GM12878 (cell line): ENCODE data around the gene RFC1. TPM values are rescaled to one million over a fixed set of nuclear protein-coding genes. Genes with fewer than 3 reads are reported as not detected.

ENCODE experiments used
- ATAC-seq: fragments of 200-7000 bp; cut with Tn5 transposase; 3 replicates; pipeline ENCODE4 v1.9.1; 2020; ENCODE audit warnings: mild to moderate bottlenecking, moderate library complexity
- BruUV-seq: library from RNA; stranded (reverse); fragments of 400-500 nt; replicated peaks from 2 replicates; lab custom pipeline; 2021; lab: Mats Ljungman, UMichigan
- CTCF ChIA-PET: fragments of 300-600 bp; sonication (Branson Sonifier 250); formaldehyde crosslinking; extraction: SDS; loops from one replicate; lab custom pipeline; 2021; ENCODE audit warnings: inconsistent platforms; lab: Yijun Ruan, JAX
- POLR2A ChIA-PET: fragments of 350-600 bp; formaldehyde crosslinking; extraction: SDS; loops from one replicate; lab custom pipeline; 2021; ENCODE audit warnings: inconsistent platforms; lab: Charles Lee
- RAD21 ChIA-PET: fragments of 300-600 bp; sonication (Branson Sonifier 250); formaldehyde crosslinking; loops from one replicate; lab custom pipeline; 2023; ENCODE audit warnings: antibody characterized with exemption; ENCODE audit not compliant: unreplicated experiment; lab: Charles Lee
- SMC1A ChIA-PET: fragments of 300-600 bp; sonication (Branson Sonifier 250); formaldehyde crosslinking; loops from one replicate; lab custom pipeline; 2023; ENCODE audit not compliant: unreplicated experiment, uncharacterized antibody; lab: Charles Lee
- DNase-seq: peaks from one replicate; pipeline ENCODE4 v3.0.0-alpha.2; 2011; ENCODE audit warnings: low read depth, low spot score
- FAIRE-seq: peaks from 3 replicates; lab custom pipeline; 2011; peaks lifted over from hg19 to GRCh38; lab: Jason Lieb, UNC
- H2AFZ ChIP-seq: 2 replicates; pipeline ENCODE4 v1.6.0; 2011; ENCODE audit warnings: low read depth, low read length, control low read depth; ENCODE audit not compliant: control insufficient read depth
- H3K27ac ChIP-seq: 2 replicates; pipeline ENCODE4 v1.5.1; 2011; ENCODE audit warnings: control low read depth; ENCODE audit not compliant: control insufficient read depth, insufficient read depth
- H3K27me3 ChIP-seq, 2 experiments: replicated peaks in 1 of 2; 2 replicates each; pipeline versions ENCODE4 v1.6.0 to v1.6.1; 2011; ENCODE audit warnings: low read length in 1 of 2; ENCODE audit not compliant: control insufficient read depth in 2 of 2, insufficient read depth in 2 of 2
- H3K36me3 ChIP-seq, 2 experiments: 2 replicates each; pipeline ENCODE4 v1.5.1; 2011; ENCODE audit warnings: low read length in 1 of 2; ENCODE audit not compliant: control insufficient read depth in 2 of 2, insufficient read depth in 2 of 2
- H3K4me1 ChIP-seq: 2 replicates; pipeline ENCODE4 v1.6.1; 2011; ENCODE audit warnings: mild to moderate bottlenecking, low read length, moderate library complexity, mixed read lengths; ENCODE audit not compliant: control insufficient read depth, insufficient read depth
- H3K4me2 ChIP-seq: 2 replicates; pipeline ENCODE4 v1.6.0; 2011; ENCODE audit warnings: control low read depth; ENCODE audit not compliant: control insufficient read depth, insufficient read depth
- H3K4me3 ChIP-seq: fragments of 200-600 bp; sonication (generic); 2 replicates; pipeline ENCODE4 v1.5.1; 2016
- H3K79me2 ChIP-seq: 2 replicates; pipeline ENCODE4 v1.6.0; 2011; ENCODE audit warnings: low read length; ENCODE audit not compliant: control insufficient read depth, insufficient read depth
- H3K9ac ChIP-seq: 2 replicates; pipeline ENCODE4 v1.8.0; 2011; ENCODE audit warnings: low read length, control low read depth, mixed read lengths; ENCODE audit not compliant: control insufficient read depth, insufficient read depth
- H3K9me3 ChIP-seq: replicated peaks from 3 replicates; pipeline ENCODE4 v1.5.1; 2011; ENCODE audit warnings: mild to moderate bottlenecking, low read length; ENCODE audit not compliant: control insufficient read depth, insufficient read depth
- H4K20me1 ChIP-seq: 2 replicates; pipeline ENCODE4 v1.6.0; 2011; ENCODE audit not compliant: control insufficient read depth, insufficient read depth
- CBX5 ChIP-seq: sonication (generic); IDR thresholded peaks from 2 replicates; pipeline ENCODE4 v1.6.1; 2016; ENCODE audit warnings: low read depth, moderate library complexity, mild to moderate bottlenecking, inconsistent platforms
- CHD4 ChIP-seq: fragments of 200-600 bp; sonication (generic); IDR thresholded peaks from 2 replicates; pipeline ENCODE4 v1.6.1; 2016; ENCODE audit warnings: mild to moderate bottlenecking
- CREB1 ChIP-seq: IDR thresholded peaks from 2 replicates; pipeline ENCODE4 v1.6.1; 2012; ENCODE audit warnings: low read depth, mild to moderate bottlenecking, inconsistent platforms
- CUX1 ChIP-seq: IDR thresholded peaks from 2 replicates; pipeline ENCODE4 v1.6.1; 2012; ENCODE audit warnings: improper control_type of control experiment, low read depth, low read length; ENCODE audit not compliant: insufficient replicate concordance
- SUPT20H ChIP-seq: IDR thresholded peaks from 2 replicates; pipeline ENCODE4 v1.6.1; 2011; ENCODE audit warnings: low read depth, mild to moderate bottlenecking, low read length, moderate library complexity, borderline replicate concordance; ENCODE audit not compliant: control insufficient read depth
- TCF7 ChIP-seq: IDR thresholded peaks from 2 replicates; pipeline ENCODE4 v1.6.1; 2014; ENCODE audit warnings: antibody characterized with exemption, borderline replicate concordance
- ZZZ3 ChIP-seq: IDR thresholded peaks from 2 replicates; pipeline ENCODE4 v1.6.1; 2011; ENCODE audit warnings: low read depth; ENCODE audit not compliant: control insufficient read depth, insufficient read length
- WGBS: methylation state at CpG from one replicate; pipeline ENCODE4 v1.1.6; 2016; ENCODE audit warnings: low lambda C conversion rate; ENCODE audit not compliant: insufficient replicate concordance, insufficient coverage; ENCODE audit errors: missing lambda C conversion rate; 5-methylcytosine and 5-hydroxymethylcytosine counted together
- in situ Hi-C: fragments of 300-500 bp; cut with MboI; formaldehyde crosslinking; loops from 9 replicates; pipeline ENCODE4 v1.14.3; 2018; ENCODE audit warnings: mixed read lengths
- intact Hi-C: fragments of 100-400 bp; cut with micrococcal nuclease; formaldehyde crosslinking; loops from one replicate; pipeline ENCODE4 v1.14.2; 2022; ENCODE audit not compliant: unreplicated experiment
- microRNA-seq: library from miRNA; unstranded; fragments of <30 nt; microRNA quantifications from one replicate; pipeline ENCODE4, GENCODE V29; 2018
- polyA plus RNA-seq, 11 experiments: library from polyadenylated mRNA; depleted of rRNA in 4 of 11; unstranded in 6 of 11; stranded (reverse) in 5 of 11; fragments of >200 nt; fragmentation: Nextera tagmentation in 4 of 11; fragmentation: Illumina TruSeq in 1 of 11; extraction: Ambion mirVana in 4 of 11; extraction: Trizol in 1 of 11; gene quantifications; 1 replicate in 1 of 11; 2 replicates in 10 of 11; pipeline versions ENCODE4 v1.2.1 to v1.2.3, GENCODE V29; 2011 to 2016; ENCODE audit warnings: inconsistent platforms in 2 of 11, missing spikeins in 2 of 11, low read depth in 1 of 11
- small RNA-seq: library from RNA; depleted of rRNA; stranded (forward); fragments of <200 nt; gene quantifications from one replicate; pipeline ENCODE3, GENCODE V24; 2014
- total RNA-seq, 4 experiments: library from RNA; depleted of rRNA in 3 of 4; stranded (reverse); fragments of >200 nt in 3 of 4; fragmentation: Illumina TruSeq in 1 of 4; extraction: Trizol in 1 of 4; gene quantifications; 2 replicates each; pipeline versions ENCODE4 v1.2.1 to v1.2.3, GENCODE V29; 2013 to 2021

RFC1 gene
- total and polyA plus RNA-seq, 10 of the 15 experiments (the other 5 are each of a cell fraction or from before 2014, with no cell fraction given): 22.5 to 67.8 (median 40.3) TPM

GRCh38 chr4:39243462-39243861 lies 122.7 kb downstream of the RFC1 start:
- no peaks in the 10 kb centered on the region for H3K4me1 ChIP-seq
- DNase-seq (no peak), FAIRE-seq (no peak), ATAC-seq (no peak)
- POLR2A ChIA-PET: no interaction called here
- H4K20me1 ChIP-seq: no peaks in the 10 kb centered on the region
- TF ChIP-seq SUPT20H: no peak
- TF ChIP-seq CREB1: no peak
- no peak for TF ChIP-seq CBX5
- TF ChIP-seq TCF7: no peak
- no peak for TF ChIP-seq CHD4
- TF ChIP-seq CUX1: no peak
- TF ChIP-seq ZZZ3: no peak
- CTCF ChIA-PET: no interaction called here
- BruUV-seq: no TSS peak
- WGBS: 94% methylated on average over 3 of the region's 3 CpGs
- in situ Hi-C loops: no loop called here
- no peak overlapping the region for H3K4me3 ChIP-seq
- no peak overlapping the region for H3K27ac ChIP-seq
- no peaks in the 10 kb centered on the region for H3K9me3 ChIP-seq
- H3K9ac ChIP-seq: no peak overlapping the region
- H2AFZ ChIP-seq: no peak overlapping the region
- intact Hi-C loops: no loop called here
- no peak overlapping the region for H3K4me2 ChIP-seq
- no peaks in the 10 kb centered on the region for H3K36me3 ChIP-seq
- RAD21 ChIA-PET: no interaction called here
- no peaks in the 10 kb centered on the region for H3K79me2 ChIP-seq
- SMC1A ChIA-PET: interaction anchor here (0.8 to 1.0 kb wide), 4 partner anchors 9 to 109 kb away, joined by 3 to 4 read pairs (median 4); no protein-coding TSS in a partner anchor
- H3K27me3 ChIP-seq: no peaks in the 10 kb centered on the region

Small RNAs within 50 kb of the gene (microRNA-seq; reads per million reads assigned to microRNA genes)
- not detected for gene MIR5591

Small RNAs within 50 kb of the gene (small RNA-seq; reads per million reads assigned to genes)
- gene MIR5591 (not detected), gene RNU6-32P (not detected), gene RNU6-887P (not detected)

Other genes with a start within 250 kb of the RFC1 start
- gene WDR19, start 183.8 kb downstream of the RFC1 start, total RNA-seq (2014; rRNA removed): 6.1 and 6.3 TPM in 2 replicates
- gene WDR19, start 183.8 kb downstream of the RFC1 start, total RNA-seq (2014; rRNA removed; fragmentation: Illumina TruSeq; extraction: Trizol): 5.9 and 6.2 TPM in 2 replicates
- 7.9 and 8.5 TPM in 2 replicates for gene WDR19, start 183.8 kb downstream of the RFC1 start, total RNA-seq (2021)
- gene WDR19, start 183.8 kb downstream of the RFC1 start, polyA plus RNA-seq (2011; rRNA removed): 15.4 and 21.8 TPM in 2 replicates
- gene WDR19, start 183.8 kb downstream of the RFC1 start, polyA plus RNA-seq (2014; fragmentation: Illumina TruSeq; extraction: Trizol): 8.6 and 10.3 TPM in 2 replicates
- gene WDR19, start 183.8 kb downstream of the RFC1 start, polyA plus RNA-seq (2014; fragmentation: Nextera tagmentation; extraction: Ambion mirVana): 1 to 10 TPM; 3.5 to 6.7 TPM
- gene WDR19, start 183.8 kb downstream of the RFC1 start, polyA plus RNA-seq (2014; rRNA removed): 8.1 and 10.8 TPM in 2 replicates
- 1 to 10 TPM; 6.9 to 7.7 TPM for gene WDR19, start 183.8 kb downstream of the RFC1 start, polyA plus RNA-seq (2016; fragmentation: Nextera tagmentation; extraction: Ambion mirVana)
- gene KLB, start 40.6 kb upstream of the RFC1 start, total RNA-seq (2014; rRNA removed): under 0.01 and 0.05 TPM in 2 replicates
- 0.04 and 0.05 TPM in 2 replicates for gene KLB, start 40.6 kb upstream of the RFC1 start, total RNA-seq (2014; rRNA removed; fragmentation: Illumina TruSeq; extraction: Trizol)
- gene KLB, start 40.6 kb upstream of the RFC1 start, total RNA-seq (2021): 0.08 and 0.11 TPM in 2 replicates
- gene KLB, start 40.6 kb upstream of the RFC1 start, polyA plus RNA-seq (2011; rRNA removed): 0.01 TPM in 1 of 2 replicates, not detected in the other
- 0.01 and 0.05 TPM in 2 replicates for gene KLB, start 40.6 kb upstream of the RFC1 start, polyA plus RNA-seq (2014; fragmentation: Illumina TruSeq; extraction: Trizol)
- under 1 TPM; 0.08 to 0.13 TPM for gene KLB, start 40.6 kb upstream of the RFC1 start, polyA plus RNA-seq (2014; fragmentation: Nextera tagmentation; extraction: Ambion mirVana)
- 0.01 and 0.04 TPM in 2 replicates for gene KLB, start 40.6 kb upstream of the RFC1 start, polyA plus RNA-seq (2014; rRNA removed)
- gene KLB, start 40.6 kb upstream of the RFC1 start, polyA plus RNA-seq (2016; fragmentation: Nextera tagmentation; extraction: Ambion mirVana): under 1 TPM; 0.03 to 0.09 TPM
- gene RPL9, start 92.6 kb upstream of the RFC1 start, total RNA-seq (2014; rRNA removed): 2,792 and 4,340 TPM in 2 replicates
- gene RPL9, start 92.6 kb upstream of the RFC1 start, total RNA-seq (2014; rRNA removed; fragmentation: Illumina TruSeq; extraction: Trizol): 3,546 and 3,577 TPM in 2 replicates
- 1,956 and 2,067 TPM in 2 replicates for gene RPL9, start 92.6 kb upstream of the RFC1 start, total RNA-seq (2021)
- 1,676 and 2,498 TPM in 2 replicates for gene RPL9, start 92.6 kb upstream of the RFC1 start, polyA plus RNA-seq (2011; rRNA removed)
- 3,027 and 3,582 TPM in 2 replicates for gene RPL9, start 92.6 kb upstream of the RFC1 start, polyA plus RNA-seq (2014; fragmentation: Illumina TruSeq; extraction: Trizol)
- 1,000 to 10,000 TPM; 3,033 to 4,444 TPM for gene RPL9, start 92.6 kb upstream of the RFC1 start, polyA plus RNA-seq (2014; fragmentation: Nextera tagmentation; extraction: Ambion mirVana)
- gene RPL9, start 92.6 kb upstream of the RFC1 start, polyA plus RNA-seq (2014; rRNA removed): 4,252 and 4,767 TPM in 2 replicates
- 1,000 to 10,000 TPM; 1,006 to 1,061 TPM for gene RPL9, start 92.6 kb upstream of the RFC1 start, polyA plus RNA-seq (2016; fragmentation: Nextera tagmentation; extraction: Ambion mirVana)
- 19.0 and 21.8 TPM in 2 replicates for gene LIAS, start 92.7 kb upstream of the RFC1 start, total RNA-seq (2014; rRNA removed)
- gene LIAS, start 92.7 kb upstream of the RFC1 start, total RNA-seq (2014; rRNA removed; fragmentation: Illumina TruSeq; extraction: Trizol): 28.3 and 28.6 TPM in 2 replicates
- gene LIAS, start 92.7 kb upstream of the RFC1 start, total RNA-seq (2021): 14.1 and 17.9 TPM in 2 replicates
- gene LIAS, start 92.7 kb upstream of the RFC1 start, polyA plus RNA-seq (2011; rRNA removed): 27.2 and 38.4 TPM in 2 replicates
- 32.3 and 40.4 TPM in 2 replicates for gene LIAS, start 92.7 kb upstream of the RFC1 start, polyA plus RNA-seq (2014; fragmentation: Illumina TruSeq; extraction: Trizol)
- gene LIAS, start 92.7 kb upstream of the RFC1 start, polyA plus RNA-seq (2014; fragmentation: Nextera tagmentation; extraction: Ambion mirVana): 10 to 100 TPM; 19.9 to 22.1 TPM
- 20.8 and 25.7 TPM in 2 replicates for gene LIAS, start 92.7 kb upstream of the RFC1 start, polyA plus RNA-seq (2014; rRNA removed)
- gene LIAS, start 92.7 kb upstream of the RFC1 start, polyA plus RNA-seq (2016; fragmentation: Nextera tagmentation; extraction: Ambion mirVana): 10 to 100 TPM; 27.9 to 30.6 TPM
- 19.7 and 22.6 TPM in 2 replicates for gene UGDH, start 161.1 kb upstream of the RFC1 start, total RNA-seq (2014; rRNA removed)
- 17.4 and 22.0 TPM in 2 replicates for gene UGDH, start 161.1 kb upstream of the RFC1 start, total RNA-seq (2014; rRNA removed; fragmentation: Illumina TruSeq; extraction: Trizol)
- gene UGDH, start 161.1 kb upstream of the RFC1 start, total RNA-seq (2021): 32.9 and 33.1 TPM in 2 replicates
- 28.4 and 47.1 TPM in 2 replicates for gene UGDH, start 161.1 kb upstream of the RFC1 start, polyA plus RNA-seq (2011; rRNA removed)
- 28.7 and 45.0 TPM in 2 replicates for gene UGDH, start 161.1 kb upstream of the RFC1 start, polyA plus RNA-seq (2014; fragmentation: Illumina TruSeq; extraction: Trizol)
- gene UGDH, start 161.1 kb upstream of the RFC1 start, polyA plus RNA-seq (2014; fragmentation: Nextera tagmentation; extraction: Ambion mirVana): 10 to 100 TPM; 11.1 to 11.3 TPM
- gene UGDH, start 161.1 kb upstream of the RFC1 start, polyA plus RNA-seq (2014; rRNA removed): 23.2 and 25.1 TPM in 2 replicates
- gene UGDH, start 161.1 kb upstream of the RFC1 start, polyA plus RNA-seq (2016; fragmentation: Nextera tagmentation; extraction: Ambion mirVana): 10 to 100 TPM; 56.0 to 60.3 TPM